Measurements from ENCODE around the gene COL25A1.
"Not testable (repeated sequence)": the region's sequence is repeated elsewhere in the genome, so short reads cannot be mapped to it uniquely, and the experiment has no call there.

Gene COL25A1

DNA sequence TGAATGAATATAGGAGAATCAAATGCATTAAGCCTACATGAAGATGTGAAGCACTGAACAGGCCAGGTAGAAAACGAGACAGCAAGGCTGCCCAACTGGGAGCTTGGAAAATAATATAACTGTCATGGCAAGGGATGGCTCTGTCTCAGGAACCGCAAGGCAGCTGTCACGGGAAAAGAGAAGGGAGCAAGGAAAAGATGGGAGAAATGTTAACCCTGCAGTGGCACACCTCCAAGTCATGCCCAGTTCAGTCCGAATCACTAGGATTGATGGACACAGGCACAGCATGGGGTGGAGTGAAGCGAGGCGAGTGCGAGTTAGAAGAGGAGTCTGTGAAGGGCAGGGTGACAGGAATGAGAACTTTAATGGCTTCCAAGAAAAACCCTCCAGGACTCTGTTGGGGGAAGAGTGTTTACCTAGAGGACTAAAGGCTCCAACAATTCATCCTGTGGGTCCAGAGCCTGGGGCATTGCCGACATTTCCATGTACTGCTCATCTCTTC, 395.5 kb downstream of the COL25A1 start:
- no peak for DNase-seq (ENCODE audit: low spot score)

DNA sequence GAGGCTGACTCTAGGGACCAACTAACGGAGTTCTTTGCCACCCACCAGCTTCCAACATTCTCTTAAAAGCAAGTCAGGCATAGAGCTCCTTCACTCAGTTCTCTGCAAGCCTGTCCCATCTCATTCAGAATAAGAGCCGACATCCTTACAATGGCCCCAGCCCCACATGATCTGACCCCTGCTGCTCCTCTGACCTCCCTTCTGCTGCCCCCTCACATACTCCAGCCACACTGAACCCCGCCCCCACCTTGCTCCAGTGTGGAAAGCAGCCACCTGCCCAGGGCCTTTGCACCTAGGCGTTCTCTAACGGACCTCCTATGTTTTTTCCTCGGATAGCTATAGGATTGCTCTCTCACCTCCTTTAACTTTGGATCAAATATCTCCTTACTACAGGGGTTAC, 396.5 kb downstream of the COL25A1 start:
- DNase-seq (ENCODE audit: low spot score): no peak

DNA sequence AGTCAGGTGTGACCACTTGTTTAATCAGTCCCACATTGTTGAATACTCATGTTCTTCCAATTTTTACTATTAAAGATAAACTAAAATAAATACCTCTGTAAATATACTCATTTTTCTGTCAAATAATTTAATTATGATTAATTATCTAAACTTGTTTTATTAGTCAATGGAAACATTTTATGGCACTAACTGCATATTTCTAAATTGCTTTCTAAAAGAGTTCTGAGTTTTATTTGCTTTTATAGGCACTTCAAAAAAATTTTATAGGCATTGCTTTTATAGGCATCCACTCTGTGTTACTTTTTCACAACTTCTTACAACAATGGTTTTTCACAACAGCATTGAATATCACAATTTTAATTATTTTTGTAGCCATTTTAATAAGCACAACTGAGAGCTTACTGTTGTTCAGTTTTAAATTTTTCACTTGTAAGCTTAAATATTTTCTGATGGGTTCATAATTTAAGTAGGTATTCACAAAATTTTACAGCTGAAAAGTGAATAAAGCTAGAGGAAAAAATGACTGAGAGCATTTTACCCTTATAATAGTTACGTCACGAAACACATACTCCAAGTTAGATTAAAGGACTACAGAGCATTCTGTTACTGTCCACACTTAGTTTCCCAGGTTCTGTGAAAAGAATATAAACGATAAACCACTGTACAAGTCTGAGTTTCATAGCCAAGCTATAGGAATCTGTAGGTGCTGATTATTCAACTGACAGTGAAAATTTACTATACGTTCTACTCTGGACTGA, 398.8 kb downstream of the COL25A1 start:
- no peak for DNase-seq (ENCODE audit: low spot score)

DNA sequence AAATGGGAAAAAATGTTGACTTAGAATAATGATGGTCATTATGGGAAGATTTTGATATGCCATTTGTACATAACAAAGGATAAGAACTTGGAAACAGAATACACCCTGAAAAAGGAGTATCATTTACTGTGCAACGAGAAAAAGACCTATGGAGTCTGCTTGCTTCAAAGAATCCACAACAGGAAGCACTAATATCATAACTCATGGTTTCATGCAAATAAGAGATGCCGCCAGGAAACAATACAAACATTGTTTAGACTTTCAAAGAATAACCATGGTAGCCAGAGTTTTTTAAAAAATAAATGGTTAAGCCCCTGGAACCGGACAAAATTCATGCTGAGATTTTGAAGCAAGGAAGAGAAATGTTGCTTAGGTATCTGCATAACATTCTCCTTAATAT, 399.7 kb downstream of the COL25A1 start:
- no peak for DNase-seq (ENCODE audit: low spot score)

DNA sequence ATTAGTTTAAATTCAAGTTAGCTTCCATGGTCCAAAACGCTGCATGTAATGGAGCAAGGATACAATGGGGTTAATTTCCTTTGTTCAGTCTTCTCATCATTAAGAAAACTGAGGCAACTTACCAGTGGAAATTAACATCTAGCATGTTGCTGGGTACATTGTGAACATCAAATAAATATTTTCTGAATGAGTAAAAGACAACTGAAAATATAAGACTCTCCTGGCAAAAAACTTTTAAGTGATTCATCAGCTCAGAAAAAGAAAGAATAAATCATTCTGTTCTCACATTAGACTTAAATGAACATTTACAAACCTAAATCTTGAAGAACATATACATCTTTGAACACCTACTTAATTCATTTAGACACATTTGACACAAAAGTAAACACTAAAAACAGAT, 401.2 kb downstream of the COL25A1 start:
- no peak for DNase-seq (ENCODE audit: low spot score)

DNA sequence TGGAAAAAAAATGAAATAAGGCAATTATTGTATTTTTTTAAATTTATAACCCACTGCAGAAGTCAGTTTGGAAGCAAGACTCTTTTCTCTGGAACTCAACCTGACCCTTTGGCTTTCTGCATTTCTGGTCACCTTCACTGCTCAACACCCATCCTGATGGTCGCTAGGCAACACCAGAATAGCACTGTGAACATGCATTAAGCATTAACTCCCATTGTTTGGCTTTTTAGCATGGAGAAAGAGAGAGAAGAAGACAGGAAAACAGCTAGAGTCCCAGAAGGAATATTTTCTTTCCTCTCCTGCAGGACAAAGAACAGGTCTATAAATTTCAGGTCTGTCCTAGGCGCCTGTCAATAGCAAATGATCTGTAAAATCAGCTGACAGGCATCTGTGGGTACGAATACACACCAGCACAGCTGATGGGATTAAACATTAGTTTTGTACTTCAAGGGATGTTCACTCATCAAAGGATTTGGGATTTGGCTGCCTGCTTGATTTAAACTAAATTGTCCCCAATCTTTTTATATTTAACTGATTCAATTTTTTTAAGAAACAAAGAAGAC, 402.4 kb downstream of the COL25A1 start:
- DNase-seq (ENCODE audit: low spot score): no peak

DNA sequence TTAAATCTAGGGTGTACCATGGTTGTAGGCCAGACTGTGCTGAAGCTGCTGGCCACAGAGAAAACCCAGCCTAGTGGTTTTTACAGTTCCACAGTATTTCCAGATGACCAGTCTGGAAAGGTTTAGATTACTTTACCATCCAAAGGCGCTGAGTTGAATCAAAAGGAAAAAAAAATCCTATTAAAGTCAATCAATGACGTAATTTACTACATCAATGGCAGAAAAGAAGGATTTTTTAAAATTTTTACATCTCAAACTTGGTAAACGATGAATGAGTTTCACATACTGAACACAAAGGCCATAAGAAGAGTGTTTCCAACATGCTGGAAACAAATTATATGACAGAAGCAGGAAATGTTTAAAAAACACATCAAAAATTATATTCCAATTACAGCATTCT, 409.0 kb downstream of the COL25A1 start:
- DNase-seq (ENCODE audit: low spot score): no peak

DNA sequence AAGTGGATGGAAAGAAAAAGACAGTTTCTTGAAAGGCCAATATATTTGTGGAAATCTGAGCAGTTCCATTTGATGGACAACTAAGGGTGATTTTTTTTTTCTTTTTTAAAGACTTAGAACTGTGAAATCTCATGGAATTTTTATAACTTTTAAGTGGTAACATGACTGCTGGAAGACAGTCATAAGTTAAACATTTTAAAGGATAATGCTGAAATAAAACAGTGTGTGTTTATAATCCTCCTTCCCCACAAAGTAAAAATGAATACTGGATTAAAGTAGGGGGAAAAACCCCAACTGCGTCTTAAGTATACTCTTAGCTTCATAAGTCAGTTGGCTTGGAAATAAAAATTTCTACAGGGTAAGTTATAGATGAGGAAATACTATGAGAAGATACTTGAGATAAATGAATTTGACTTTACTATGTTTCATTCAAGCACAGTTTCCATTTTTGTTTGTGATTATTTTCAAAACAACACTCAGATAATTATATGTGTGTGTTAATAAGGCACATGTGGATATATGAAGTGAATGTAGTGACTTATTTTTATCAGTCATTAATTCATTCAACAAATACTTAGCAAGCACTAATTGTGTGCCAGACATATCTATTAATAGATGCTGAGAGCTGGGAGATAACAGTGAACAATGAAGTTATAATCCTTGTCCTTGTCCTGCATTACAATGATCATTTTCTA, 410.4 kb downstream of the COL25A1 start:
- no peak for DNase-seq (ENCODE audit: low spot score)

DNA sequence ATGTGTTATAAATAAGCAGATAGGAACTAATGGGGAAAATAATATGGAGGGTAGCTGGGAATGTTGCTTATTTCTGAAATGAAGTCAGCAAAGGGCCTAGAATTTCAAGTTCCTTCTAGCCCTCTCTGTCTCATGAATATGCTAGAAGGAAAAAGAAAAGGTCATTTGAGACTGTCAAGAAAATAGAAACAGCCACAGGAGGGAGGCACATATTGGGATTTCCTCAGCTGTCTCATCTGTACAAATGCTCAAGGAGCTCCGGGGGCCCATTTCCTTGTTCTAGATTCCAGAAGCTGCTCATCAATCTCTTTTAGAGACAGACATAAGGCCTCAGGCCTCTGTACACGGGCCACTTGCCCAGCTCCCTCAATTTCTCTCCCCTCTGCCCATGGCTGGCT, 412.0 kb downstream of the COL25A1 start:
- DNase-seq (ENCODE audit: low spot score): no peak

DNA sequence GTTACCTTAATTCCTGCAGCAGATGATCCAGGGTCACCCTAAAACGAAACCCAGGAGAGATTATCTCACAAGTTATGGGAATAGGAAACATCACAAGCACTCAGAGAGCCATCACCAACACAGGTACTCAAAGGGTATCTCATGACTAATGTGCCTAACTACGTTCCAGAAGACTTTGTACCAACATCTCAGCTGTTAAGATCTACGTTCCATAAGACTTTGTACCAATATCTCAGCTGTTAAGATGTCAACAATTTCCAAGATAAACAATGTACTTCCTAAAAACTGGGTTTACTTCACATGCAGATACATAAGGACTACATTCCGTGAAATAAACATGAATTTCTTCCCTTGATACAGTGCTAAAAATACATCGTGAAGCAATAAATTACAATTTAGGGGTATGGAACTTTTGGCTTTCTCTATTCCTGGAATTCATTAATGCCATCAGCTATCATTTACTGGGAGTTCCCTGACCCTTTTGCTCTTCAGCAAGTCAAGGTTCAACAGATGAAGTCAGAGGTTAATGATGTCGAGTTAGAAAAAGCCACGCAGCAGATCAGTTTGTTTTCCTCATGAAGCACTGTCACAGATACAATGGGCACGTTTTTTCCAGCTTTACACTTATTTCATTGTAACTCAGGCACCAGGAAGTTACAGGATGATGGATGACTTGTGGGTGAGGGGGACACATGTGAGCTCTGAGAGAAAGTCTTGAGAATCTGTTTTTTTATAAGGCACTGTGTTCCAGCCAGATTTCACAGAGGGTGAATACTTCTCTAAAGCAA, 412.6 kb downstream of the COL25A1 start:
- DNase-seq (ENCODE audit: low spot score): no peak

DNA sequence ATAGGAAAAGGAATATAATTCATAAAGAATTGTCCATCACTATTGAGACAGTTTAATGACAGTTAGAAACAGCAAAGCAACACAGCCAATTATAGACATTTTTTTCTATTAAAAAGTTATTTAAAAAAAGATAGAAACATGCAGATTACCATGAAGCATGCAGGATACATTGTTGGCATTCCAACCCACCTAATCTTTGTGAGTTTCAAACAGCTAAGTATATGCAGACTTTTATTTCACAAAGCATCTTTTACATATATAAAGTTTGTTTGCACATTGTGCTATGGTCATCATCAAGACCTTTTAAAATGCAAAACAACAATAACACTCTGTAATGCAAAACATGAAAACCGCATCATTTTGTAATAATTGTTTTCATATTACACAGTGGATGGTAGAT, 413.7 kb downstream of the COL25A1 start:
- no peak for DNase-seq (ENCODE audit: low spot score)

DNA sequence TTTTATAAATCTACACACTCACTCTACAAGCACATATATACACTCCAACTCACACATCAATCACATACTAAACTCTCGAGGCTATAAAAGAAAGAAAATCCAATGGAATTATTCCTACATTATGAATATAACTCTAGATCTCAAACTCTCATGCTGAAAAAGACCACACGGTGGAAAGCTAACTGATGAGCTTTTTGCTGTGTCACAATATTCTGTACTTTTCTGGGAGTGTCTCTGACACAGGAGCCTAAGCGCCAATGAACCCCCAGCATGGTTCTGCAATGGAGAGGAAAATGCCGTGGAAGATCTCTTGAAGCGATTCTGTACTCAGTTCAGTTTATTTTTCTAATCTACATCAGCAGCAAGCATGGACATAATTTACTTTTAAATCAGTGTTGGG, 415.4 kb downstream of the COL25A1 start:
- no peak for DNase-seq (ENCODE audit: low spot score)

DNA sequence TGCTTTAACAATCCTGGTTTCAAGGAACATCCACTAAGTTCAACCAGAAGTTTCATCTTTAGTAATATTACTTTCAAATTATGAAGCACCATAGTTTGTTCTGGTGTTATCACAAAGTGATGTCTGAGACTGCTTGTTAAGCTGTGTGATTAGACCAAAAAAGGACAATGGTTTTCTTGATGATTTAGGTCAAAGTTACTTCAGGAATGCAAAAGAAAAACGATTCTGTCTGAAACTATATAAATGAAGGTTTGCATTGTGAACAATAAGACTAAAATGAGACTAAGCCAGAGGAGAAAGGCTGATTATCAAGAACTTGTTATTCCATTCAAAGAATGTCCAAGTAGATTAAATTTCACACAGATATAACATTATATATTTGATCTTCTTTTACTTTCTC, 417.2 kb downstream of the COL25A1 start:
- DNase-seq (ENCODE audit: low spot score): peak; percentile 29

DNA sequence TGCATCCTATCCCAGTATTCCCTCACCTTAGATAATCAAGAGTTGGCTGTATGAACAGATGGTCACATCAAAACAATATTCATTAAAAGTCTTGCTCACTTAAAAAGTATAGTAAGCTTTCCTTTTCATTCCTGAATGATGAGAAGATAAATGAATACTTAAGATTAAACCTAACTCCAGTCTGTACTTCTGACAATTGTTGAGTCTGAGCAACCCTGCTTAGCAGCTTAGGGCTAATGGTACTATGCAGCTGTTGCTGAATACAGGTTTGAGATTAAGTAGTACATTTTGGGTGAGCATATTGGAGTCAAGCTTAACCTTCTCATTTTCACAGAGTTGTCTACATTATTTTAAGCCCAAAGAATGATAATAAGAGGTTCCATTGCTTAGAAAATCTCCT, 417.9 kb downstream of the COL25A1 start:
- DNase-seq (ENCODE audit: low spot score): no peak

DNA sequence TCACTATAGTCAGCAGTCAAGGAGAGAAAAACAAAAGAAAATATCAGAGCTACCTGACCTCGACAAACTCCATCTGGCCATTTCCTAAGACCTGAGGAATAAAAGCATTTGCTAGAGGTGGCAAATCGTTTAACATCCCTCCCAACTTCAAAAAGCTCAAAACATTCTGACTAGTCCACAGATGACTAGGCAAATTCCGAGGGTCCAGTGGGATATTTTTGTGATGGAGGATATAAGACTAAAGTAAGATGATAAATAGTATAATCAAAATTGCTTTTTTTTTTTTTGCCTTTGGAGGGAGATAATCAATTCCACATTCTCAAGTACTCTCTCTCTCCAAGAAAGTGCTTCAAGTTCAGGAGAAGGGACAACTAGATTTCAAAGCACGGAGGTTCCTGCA, 420.5 kb downstream of the COL25A1 start:
- no peak for DNase-seq (ENCODE audit: low spot score)

DNA sequence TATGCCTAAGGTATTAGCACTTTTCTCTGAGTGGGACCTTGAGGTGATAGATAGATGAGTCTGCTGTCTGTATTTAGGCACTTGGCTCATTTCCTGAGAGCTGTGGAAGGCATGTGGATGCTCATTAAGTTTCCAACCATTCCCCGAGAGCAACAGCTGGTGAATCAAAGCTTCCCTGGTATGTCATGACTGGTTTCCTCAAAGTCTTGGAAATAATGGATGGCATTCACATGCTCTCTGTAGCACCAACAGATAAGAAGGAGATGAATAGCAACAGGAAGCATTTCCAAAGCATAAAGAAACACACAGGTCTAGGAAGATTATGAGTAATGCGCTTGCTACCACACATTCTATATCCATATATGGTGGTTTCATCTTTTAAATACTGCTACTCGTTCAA, 421.3 kb downstream of the COL25A1 start:
- DNase-seq (ENCODE audit: low spot score): peak; percentile 47

DNA sequence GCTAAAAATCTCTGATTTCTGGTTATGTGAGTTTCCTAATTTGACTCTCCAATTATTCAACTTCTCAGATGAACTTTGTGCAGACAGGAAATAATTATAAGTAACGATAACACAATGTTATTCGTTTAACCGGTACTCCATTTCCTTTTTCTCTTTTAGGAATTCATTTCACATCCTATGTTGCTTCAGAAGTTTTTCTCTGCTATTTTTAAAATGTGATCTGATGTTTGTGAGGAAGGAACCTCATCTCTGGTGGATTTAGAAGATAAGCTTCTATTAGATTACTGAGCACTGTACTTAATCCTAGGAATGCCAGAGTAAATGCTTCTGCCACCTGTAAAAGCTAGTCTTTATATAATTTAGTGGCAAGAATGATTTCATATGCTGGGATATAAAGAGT, 423.7 kb downstream of the COL25A1 start:
- DNase-seq (ENCODE audit: low spot score): no peak

DNA sequence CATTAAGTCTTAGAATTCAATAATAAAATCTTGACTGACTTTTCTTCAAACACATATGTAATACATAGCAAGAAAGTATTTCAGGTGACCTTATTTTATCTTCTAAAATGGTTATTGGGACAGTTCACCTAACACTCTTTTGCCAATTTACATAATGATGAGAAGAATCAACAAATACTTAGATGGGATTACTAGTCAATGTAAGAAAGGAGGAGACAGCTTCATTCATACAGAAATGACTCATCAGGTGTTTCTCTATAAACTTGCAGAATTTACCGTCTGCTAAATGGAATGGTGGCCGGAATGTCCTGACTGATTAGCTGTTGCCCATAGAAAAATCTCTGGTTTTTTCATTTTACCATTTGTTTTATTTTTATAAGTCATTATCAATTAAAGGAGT, 424.6 kb downstream of the COL25A1 start:
- DNase-seq (ENCODE audit: low spot score): no peak

DNA sequence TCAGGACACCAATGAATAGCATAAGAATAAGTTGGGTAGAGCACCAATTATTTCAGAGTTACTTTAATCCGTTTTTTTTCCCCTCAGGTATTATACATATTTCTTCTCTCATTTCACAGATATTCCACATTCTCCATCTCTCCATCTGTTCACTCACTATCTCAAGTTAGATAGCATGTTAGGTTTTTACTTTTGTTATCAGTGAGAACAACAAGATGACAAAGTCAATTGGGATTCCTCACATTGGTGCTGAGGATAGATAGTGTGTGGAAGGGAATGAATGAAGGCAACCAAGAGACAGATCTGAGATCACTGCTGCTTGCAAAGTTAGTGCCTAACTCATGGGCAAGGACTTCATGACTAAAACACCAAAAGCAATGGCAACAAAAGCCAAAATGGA, 427.7 kb downstream of the COL25A1 start:
- no peak for DNase-seq (ENCODE audit: low spot score)

DNA sequence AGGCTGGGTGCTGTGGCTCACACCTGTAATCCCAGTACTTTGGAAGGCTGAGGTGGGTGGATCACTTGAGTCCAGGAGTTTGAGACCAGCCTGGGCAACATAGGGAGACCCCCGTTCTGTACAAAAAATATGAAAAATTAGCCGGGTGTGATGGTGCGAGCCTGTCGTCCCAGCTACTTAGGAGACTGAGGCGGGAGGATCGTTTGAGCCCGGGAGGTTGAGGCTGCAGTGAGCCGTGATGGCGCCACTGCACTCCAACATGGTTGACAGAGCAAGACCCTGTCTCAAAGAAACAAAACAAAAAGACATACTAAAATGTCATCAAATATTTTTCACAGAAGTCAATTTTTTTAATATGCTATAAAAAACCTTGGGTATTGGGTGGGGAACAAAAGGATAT, 432.5 kb downstream of the COL25A1 start:
- not testable (repeated sequence) for DNase-seq (ENCODE audit: low spot score)

DNA sequence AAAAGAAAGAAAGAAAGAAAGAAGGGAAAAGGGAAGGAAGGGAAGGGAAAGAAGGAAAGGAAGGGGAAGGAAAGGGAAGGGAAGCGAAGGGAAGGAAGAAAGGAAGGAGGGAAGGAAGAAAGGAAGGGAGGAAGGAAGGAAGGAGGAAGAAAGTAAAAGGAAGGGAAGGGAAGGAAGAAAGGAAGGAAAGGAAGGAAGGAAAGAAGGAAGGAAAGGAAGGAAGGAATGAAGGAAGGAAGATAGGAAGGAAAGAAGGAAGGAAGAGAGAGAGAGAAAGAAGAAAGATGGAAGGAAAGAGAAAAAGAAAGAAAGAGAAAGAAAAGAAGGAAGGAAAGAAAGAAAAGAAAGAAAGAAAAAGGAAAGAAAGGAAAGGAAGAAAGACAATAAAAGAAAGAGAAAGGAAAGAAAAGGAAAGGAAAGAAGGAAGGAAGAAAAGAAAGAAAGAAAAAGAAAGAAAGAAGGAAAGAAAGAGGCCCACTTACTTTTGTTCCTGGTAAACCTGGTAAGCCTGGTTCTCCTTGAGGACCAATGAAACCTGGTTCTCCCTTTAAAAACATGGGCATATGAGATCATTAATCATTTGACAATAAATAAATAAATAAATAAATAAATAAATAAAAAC, 433.7 kb downstream of the COL25A1 start:
- no peak for DNase-seq (ENCODE audit: low spot score)

DNA sequence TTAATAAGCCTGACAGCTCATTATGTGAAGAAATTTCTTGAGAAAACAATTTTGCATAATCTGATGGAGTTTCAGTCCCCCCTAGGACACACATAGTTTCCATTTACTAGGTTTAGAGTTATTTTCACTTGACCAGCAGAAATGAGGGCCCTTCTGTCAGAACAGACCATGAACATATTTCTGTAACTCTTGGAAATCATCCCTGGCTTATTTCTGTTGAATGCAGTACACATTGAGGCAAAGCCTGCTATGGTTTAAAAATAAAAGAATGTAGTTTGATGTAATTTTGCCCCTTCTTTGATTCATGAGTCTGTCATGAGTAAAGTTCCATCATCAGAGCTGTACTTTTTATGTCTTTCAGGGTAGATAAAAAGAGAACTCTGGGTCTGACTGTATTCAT, 435.0 kb downstream of the COL25A1 start:
- DNase-seq (ENCODE audit: low spot score): no peak

Data from GM03348 (cell line).